Dermis lymphatic vessel endothelial cell (primary cell): ENCODE data around the gene MAP7D2. TPM values are rescaled to one million over a fixed set of nuclear protein-coding genes. Genes with fewer than 3 reads are reported as not detected.

Experiments
- total RNA-seq: library from RNA; depleted of rRNA; stranded (reverse); fragments of >200 nt; gene quantifications from 2 replicates; pipeline ENCODE4 v1.2.1, GENCODE V29; 2014

The MAP7D2 gene
- total RNA-seq: under 0.01 and 0.09 TPM in 2 replicates

GRCh38 chrX:20116577-20117240 lies at the start of gene MAP7D2:
MAP7D2 (minus strand) TSS chrX:20116907; CDS start chrX:20116879, 28 bp downstream.

GRCh38 chrX:20141281-20142220 lies 24.8 kb upstream of the MAP7D2 start, which contains the start of gene EIF1AX:
EIF1AX (minus strand) TSS chrX:20141838; CDS start chrX:20141640, 198 bp downstream.

DNA sequence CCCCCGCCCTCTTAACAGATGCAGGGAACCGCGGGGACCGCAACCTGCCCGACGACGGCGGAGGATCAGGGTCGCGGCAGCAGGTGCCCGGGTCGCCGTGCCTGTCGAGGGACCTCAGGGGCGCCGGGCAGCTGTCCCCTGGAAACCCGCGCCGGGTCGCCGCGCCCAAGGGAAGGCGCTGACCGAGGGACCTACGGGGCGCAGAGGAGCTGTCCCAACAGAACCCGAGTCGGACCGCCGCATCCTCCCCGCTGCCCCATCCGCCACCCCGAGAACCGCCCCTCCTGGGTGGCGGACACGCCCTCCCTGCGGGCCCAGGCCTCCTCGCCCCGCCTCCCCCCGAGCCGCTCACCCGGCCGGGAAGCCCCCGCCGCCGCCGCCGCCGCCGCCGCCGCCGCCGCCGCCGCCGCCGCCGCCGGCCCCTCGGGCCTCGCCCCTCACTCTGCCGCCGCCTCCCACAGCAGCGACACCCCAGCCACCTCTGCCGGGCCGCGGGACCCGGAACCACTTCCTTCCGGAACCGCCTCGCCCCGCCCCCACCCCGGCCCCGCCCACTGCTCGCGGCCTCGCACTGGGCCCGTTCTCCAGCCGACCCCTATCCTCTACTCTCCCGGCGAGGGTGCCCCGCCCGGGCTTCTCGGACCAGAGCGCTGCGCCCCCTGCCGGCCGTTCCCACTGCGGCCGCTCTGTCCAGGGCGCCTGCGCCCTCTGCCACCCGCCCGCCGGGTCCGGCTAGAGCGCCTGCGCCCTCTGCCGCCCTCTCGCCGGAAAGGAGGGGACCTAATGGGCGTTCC lies 126.0 kb downstream of the MAP7D2 start, which contains the start of gene BCLAF3:
Gene BCLAF3 (minus strand): TSS at position 506 of the 794 bp plus-strand sequence. CDS start 20,797 bp downstream, outside the sequence.

Other genes starting within 250 kb of the MAP7D2 start
- gene SH3KBP1, start 229.3 kb downstream of the MAP7D2 start, total RNA-seq: 12.4 and 19.6 TPM in 2 replicates
- 3.4 and 4.5 TPM in 2 replicates for gene BCLAF3, start 125.8 kb downstream of the MAP7D2 start, total RNA-seq
- gene EIF1AX, start 24.9 kb upstream of the MAP7D2 start, total RNA-seq: 16.9 and 35.4 TPM in 2 replicates
- gene RPS6KA3, start 150.0 kb upstream of the MAP7D2 start, total RNA-seq: 94.1 and 102 TPM in 2 replicates